ENCODE results near the gene SDC4.

DNA sequence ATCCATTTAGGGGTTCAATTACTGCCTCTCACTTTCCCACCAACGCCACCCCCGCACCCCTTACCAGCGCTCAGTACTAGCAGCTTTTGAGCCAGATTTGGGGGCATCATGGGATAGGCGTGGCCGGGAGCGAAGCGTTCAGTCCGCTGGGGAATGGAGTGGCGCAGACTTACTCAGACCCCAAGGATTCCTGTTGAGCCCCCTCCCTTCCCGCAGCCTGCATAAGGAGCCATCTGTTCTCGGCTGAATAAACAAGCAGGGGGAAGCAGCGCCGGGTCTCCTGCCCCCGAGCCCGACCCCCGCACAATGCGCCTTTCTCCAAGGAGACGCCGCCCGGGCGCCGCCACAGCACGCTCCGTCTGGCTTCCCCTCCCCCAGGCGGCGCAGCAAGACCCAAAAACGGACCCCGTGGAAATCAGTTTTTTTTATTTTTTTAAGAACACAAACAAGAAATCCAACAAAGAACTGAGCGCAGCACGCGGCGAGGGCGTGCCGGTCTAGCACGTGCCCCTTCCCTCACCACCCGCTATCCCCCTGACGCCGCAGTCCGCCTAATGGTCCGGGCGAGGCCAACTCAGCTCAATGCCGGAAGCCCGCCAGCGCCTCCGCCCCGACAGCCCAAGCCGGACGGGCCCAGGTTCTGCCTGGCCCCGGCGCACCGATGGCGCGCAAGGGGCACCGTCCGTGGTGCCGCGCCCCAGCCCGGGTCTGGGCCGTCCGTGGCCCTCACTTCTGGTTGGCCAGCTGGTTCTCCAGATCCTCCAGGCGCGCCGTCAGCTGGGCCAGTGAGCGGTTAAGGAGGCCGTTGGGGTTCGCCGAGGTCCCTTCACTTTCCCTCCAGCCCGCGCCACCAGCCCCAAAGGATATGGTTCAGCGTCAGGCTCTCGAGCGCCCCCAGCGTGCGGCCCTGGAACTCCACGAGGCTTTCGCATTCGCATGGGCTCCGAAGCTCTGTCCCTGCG is 54.9 kb downstream of the SDC4 start:
- no peak for TF ChIP-seq POLR2AphosphoS5 (IDR thresholded peaks at IDR 0.05; ENCODE audit: insufficient read depth in 1 of 2, low read depth in 1 of 2)
- TF ChIP-seq, protein P1, sequence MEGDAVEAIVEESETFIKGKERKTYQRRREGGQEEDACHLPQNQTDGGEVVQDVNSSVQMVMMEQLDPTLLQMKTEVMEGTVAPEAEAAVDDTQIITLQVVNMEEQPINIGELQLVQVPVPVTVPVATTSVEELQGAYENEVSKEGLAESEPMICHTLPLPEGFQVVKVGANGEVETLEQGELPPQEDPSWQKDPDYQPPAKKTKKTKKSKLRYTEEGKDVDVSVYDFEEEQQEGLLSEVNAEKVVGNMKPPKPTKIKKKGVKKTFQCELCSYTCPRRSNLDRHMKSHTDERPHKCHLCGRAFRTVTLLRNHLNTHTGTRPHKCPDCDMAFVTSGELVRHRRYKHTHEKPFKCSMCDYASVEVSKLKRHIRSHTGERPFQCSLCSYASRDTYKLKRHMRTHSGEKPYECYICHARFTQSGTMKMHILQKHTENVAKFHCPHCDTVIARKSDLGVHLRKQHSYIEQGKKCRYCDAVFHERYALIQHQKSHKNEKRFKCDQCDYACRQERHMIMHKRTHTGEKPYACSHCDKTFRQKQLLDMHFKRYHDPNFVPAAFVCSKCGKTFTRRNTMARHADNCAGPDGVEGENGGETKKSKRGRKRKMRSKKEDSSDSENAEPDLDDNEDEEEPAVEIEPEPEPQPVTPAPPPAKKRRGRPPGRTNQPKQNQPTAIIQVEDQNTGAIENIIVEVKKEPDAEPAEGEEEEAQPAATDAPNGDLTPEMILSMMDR (IDR thresholded peaks at IDR 0.05), result peak; percentile 56 to 86 (median 83)
- no peak for TF ChIP-seq POLR2A (IDR thresholded peaks at IDR 0.05)

Data from vagina (tissue), 2 donors.